LNCAP (cell line): ENCODE results near the gene OSBPL10.

Experiments used
- CTCF ChIP-seq: fragments of 450-650 bp; IDR thresholded peaks from 2 replicates; pipeline ENCODE4 v1.5.1; 2017; ENCODE audit warnings: mild to moderate bottlenecking

The OSBPL10 gene

GRCh38 chr3:31891876-31892455 is 89.1 kb downstream of the OSBPL10 start:
- no peak for TF ChIP-seq CTCF

GRCh38 chr3:31890742-31891469 is 90.2 kb downstream of the OSBPL10 start:
- no peak for TF ChIP-seq CTCF

GRCh38 chr3:31890007-31890406 is 91.1 kb downstream of the OSBPL10 start:
- no peak for TF ChIP-seq CTCF

GRCh38 chr3:31885235-31885634 is 95.8 kb downstream of the OSBPL10 start:
- TF ChIP-seq CTCF, result no peak

- no peak for TF ChIP-seq CTCF
Observed at GRCh38 chr3:31884251-31884650, 96.8 kb downstream of the OSBPL10 start.

GRCh38 chr3:31882895-31883294 is 98.2 kb downstream of the OSBPL10 start:
- TF ChIP-seq CTCF, result no peak

- no peak for TF ChIP-seq CTCF
Observed at GRCh38 chr3:31882431-31882830, 98.6 kb downstream of the OSBPL10 start.
